ENCODE results near the gene SLC16A2. TPM values are rescaled to one million over a fixed set of nuclear protein-coding genes. Genes with fewer than 3 reads are reported as not detected.
A peak's percentile ranks its signal among the peaks of the same experiment; 100 is the strongest.

SLC16A2 gene
- total RNA-seq, 6 experiments from 2014 or later = 16.7 to 68.8 (median 53.4) TPM

GRCh38 chrX:74383611-74384010 is 37.7 kb upstream of the SLC16A2 start:
- 30% methylated on average over 2 of the region's 2 CpGs for WGBS (ENCODE audit: insufficient coverage, low coverage, low lambda C conversion rate, missing lambda C conversion rate)
- DNase-seq = peak in 2 of 3 donors; percentile 21 to 46
- TF ChIP-seq POLR2A (IDR thresholded peaks at IDR 0.05) (no peak), CTCF (IDR thresholded peaks at IDR 0.05) (peak; percentile 49 to 64 (median 54))

GRCh38 chrX:74389016-74389722 is 32.1 kb upstream of the SLC16A2 start:
- Histone ChIP-seq H3K27me3 (no peaks in the 10 kb centered on the region), H3K36me3 (no peaks in the 10 kb centered on the region), H3K4me1 (no peaks in the 10 kb centered on the region), H3K9me3 (no peaks in the 10 kb centered on the region), H3K27ac (no peak overlapping the region), H3K4me3 (no peak overlapping the region)
- intact Hi-C loops (cut with DNase I) = loop anchor here (10.0 kb wide), 2 partner anchors 146 to 156 kb away; no protein-coding TSS in a partner anchor
- ATAC-seq = no peak
- TF ChIP-seq CTCF (IDR thresholded peaks at IDR 0.05) (no peak), POLR2A (IDR thresholded peaks at IDR 0.05) (no peak)
- 31% methylated on average over 2 of the region's 2 CpGs for WGBS (ENCODE audit: insufficient coverage, low coverage, low lambda C conversion rate, missing lambda C conversion rate)
- DNase-seq = no peak

More at GRCh38 chrX:74383611-74384010, 37.7 kb upstream of the SLC16A2 start:
- H3K27ac ChIP-seq = no peak overlapping the region
- intact Hi-C loops (cut with DNase I) = loop anchor here (10.0 kb wide), 2 partner anchors 151 to 161 kb away; no protein-coding TSS in a partner anchor
- no peaks in the 10 kb centered on the region for H3K4me1 ChIP-seq
- H3K9me3 ChIP-seq = no peaks in the 10 kb centered on the region
- ATAC-seq = peak; percentile 88 to 93 (median 88)
- H3K36me3 ChIP-seq = no peaks in the 10 kb centered on the region
- no peak overlapping the region for H3K4me3 ChIP-seq
- no peaks in the 10 kb centered on the region for H3K27me3 ChIP-seq

GRCh38 chrX:74395556-74395955 is 25.7 kb upstream of the SLC16A2 start:
- Histone ChIP-seq H3K4me1 (no peaks in the 10 kb centered on the region), H3K27ac (no peak overlapping the region), H3K9me3 (no peaks in the 10 kb centered on the region), H3K4me3 (no peak overlapping the region), H3K27me3 (no peaks in the 10 kb centered on the region), H3K36me3 (no peaks in the 10 kb centered on the region)
- intact Hi-C loops (cut with DNase I) = no loop called here
- TF ChIP-seq POLR2A (IDR thresholded peaks at IDR 0.05) (no peak), CTCF (IDR thresholded peaks at IDR 0.05) (no peak)
- WGBS (ENCODE audit: insufficient coverage, low coverage, low lambda C conversion rate, missing lambda C conversion rate) = 85% methylated on average over 1 of the region's 1 CpG
- DNase-seq (no peak), ATAC-seq (no peak)

GRCh38 chrX:74405973-74406489 is 15.3 kb upstream of the SLC16A2 start:
- H3K9me3 ChIP-seq = no peaks in the 10 kb centered on the region
- no peaks in the 10 kb centered on the region for H3K27me3 ChIP-seq
- 64% methylated on average over 2 of the region's 2 CpGs for whole genome bisulfite sequencing (ENCODE audit: insufficient coverage, low coverage, low lambda C conversion rate, missing lambda C conversion rate)
- DNase-seq (no peak), ATAC-seq (no peak)
- no peaks in the 10 kb centered on the region for H3K4me1 ChIP-seq
- intact Hi-C loops (cut with DNase I) = no loop called here
- no peaks in the 10 kb centered on the region for H3K36me3 ChIP-seq
- TF ChIP-seq POLR2A (IDR thresholded peaks at IDR 0.05) (no peak), CTCF (IDR thresholded peaks at IDR 0.05) (no peak)
- no peak overlapping the region for H3K4me3 ChIP-seq
- H3K27ac ChIP-seq = no peak overlapping the region

Data from right lobe of liver (tissue), 6 donors.